H1 (cell line): ENCODE measurements around the gene SPATA13. TPM values are rescaled to one million over a fixed set of nuclear protein-coding genes. Genes with fewer than 3 reads are reported as not detected.

Experiments
- CTCF ChIA-PET: fragments of 300-600 bp; sonication (Branson Sonifier 250); formaldehyde crosslinking; loops from one replicate; lab custom pipeline; 2021; ENCODE audit not compliant: partially characterized antibody; lab: Charles Lee
- POLR2A ChIA-PET: fragments of 300-600 bp; sonication (Branson Sonifier 250); formaldehyde crosslinking; loops from one replicate; lab custom pipeline; 2021; ENCODE audit warnings: inconsistent platforms; ENCODE audit not compliant: partially characterized antibody; lab: Charles Lee
- DNase-seq, 2 experiments: peaks; one replicate each; pipeline versions ENCODE4 v3.0.0 to v3.0.0-alpha.2; 2010 to 2022; ENCODE audit warnings: low spot score in 2 of 2, low read depth in 1 of 2, mixed read lengths in 1 of 2
- FAIRE-seq: peaks from 2 replicates; lab custom pipeline; 2011; peaks lifted over from hg19 to GRCh38; lab: Jason Lieb, UNC
- H2AFZ ChIP-seq: 2 replicates; pipeline ENCODE4 v1.8.1; 2012; ENCODE audit warnings: low read length, inconsistent platforms
- H2AK5ac ChIP-seq: 2 replicates; pipeline ENCODE4 v1.6.1; 2013; ENCODE audit warnings: low read depth, low read length
- H2BK120ac ChIP-seq: replicated peaks from 2 replicates; pipeline ENCODE3; 2013; ENCODE audit warnings: low read depth, low read length, inconsistent platforms
- H2BK12ac ChIP-seq: 2 replicates; pipeline ENCODE4 v1.6.1; 2013; ENCODE audit warnings: low read depth, low read length
- H2BK15ac ChIP-seq: 2 replicates; pipeline ENCODE4 v1.6.1; 2013; ENCODE audit warnings: low read length
- H2BK20ac ChIP-seq: 2 replicates; pipeline ENCODE4 v1.6.1; 2013; ENCODE audit warnings: low read length
- H2BK5ac ChIP-seq: 2 replicates; pipeline ENCODE4 v1.6.1; 2013; ENCODE audit warnings: low read depth, low read length
- H3K14ac ChIP-seq: 2 replicates; pipeline ENCODE4 v1.6.1; 2013; ENCODE audit warnings: inconsistent platforms; ENCODE audit not compliant: insufficient read length
- H3K18ac ChIP-seq: 2 replicates; pipeline ENCODE4 v1.6.1; 2013; ENCODE audit warnings: low read length; ENCODE audit errors: extremely low read depth
- H3K23ac ChIP-seq: 2 replicates; pipeline ENCODE4 v1.6.1; 2013; ENCODE audit warnings: inconsistent platforms; ENCODE audit not compliant: insufficient read length
- H3K23me2 ChIP-seq: 2 replicates; pipeline ENCODE4 v1.6.1; 2013; ENCODE audit warnings: low read depth, low read length
- H3K27ac ChIP-seq: 2 replicates; pipeline ENCODE4 v1.6.1; 2011; ENCODE audit warnings: low read depth, low read length, inconsistent platforms
- H3K27me3 ChIP-seq, 4 experiments: replicated peaks in 1 of 4; 1 replicate in 1 of 4; 2 replicates in 3 of 4; pipeline versions ENCODE4 v1.6.1 to v1.8.1; 2011 to 2013; ENCODE audit warnings: low read length in 3 of 4, mild to moderate bottlenecking in 3 of 4, inconsistent platforms in 2 of 4, mixed read lengths in 2 of 4, moderate library complexity in 1 of 4; ENCODE audit not compliant: control insufficient read depth in 3 of 4, insufficient read depth in 3 of 4; ENCODE audit errors: extremely low read depth in 1 of 4
- H3K36me3 ChIP-seq, 4 experiments: 2 replicates each; pipeline versions ENCODE4 v1.6.1 to v1.8.1; 2011 to 2013; ENCODE audit warnings: mild to moderate bottlenecking in 4 of 4, low read length in 3 of 4, moderate library complexity in 2 of 4, control low read depth in 1 of 4, inconsistent platforms in 1 of 4; ENCODE audit not compliant: insufficient read depth in 4 of 4, control insufficient read depth in 2 of 4
- H3K4ac ChIP-seq: replicated peaks from 2 replicates; pipeline ENCODE3; 2013; ENCODE audit warnings: low read length, low read depth, mixed read lengths, inconsistent platforms; ENCODE audit not compliant: insufficient read length
- H3K4me1 ChIP-seq, 4 experiments: replicated peaks in 1 of 4; 1 replicate in 1 of 4; 2 replicates in 3 of 4; pipeline versions ENCODE4 v1.6.1 to v1.8.1; 2011 to 2013; ENCODE audit warnings: low read length in 3 of 4, inconsistent platforms in 2 of 4, mixed read lengths in 1 of 4; ENCODE audit not compliant: insufficient read depth in 4 of 4, control insufficient read depth in 3 of 4
- H3K4me2 ChIP-seq, 2 experiments: 2 replicates each; pipeline versions ENCODE4 v1.6.1 to v1.8.1; 2011 to 2013; ENCODE audit warnings: low read depth in 2 of 2, low read length in 2 of 2, control low read depth in 1 of 2, inconsistent platforms in 1 of 2, mild to moderate bottlenecking in 1 of 2; ENCODE audit not compliant: insufficient read depth in 1 of 2
- H3K4me3 ChIP-seq, 4 experiments: fragments of 200-600, 300-600 bp in 1 of 4; sonication (generic), shearing (Covaris generic), sonication (Bioruptor Twin) in 1 of 4; 2 replicates each; pipeline versions ENCODE4 v1.5.1 to v1.8.1; 2011 to 2016; ENCODE audit warnings: low read length in 4 of 4, low read depth in 3 of 4, control low read depth in 2 of 4, inconsistent platforms in 2 of 4, mild to moderate bottlenecking in 2 of 4, mixed read lengths in 1 of 4, moderate library complexity in 1 of 4; ENCODE audit not compliant: insufficient read depth in 2 of 4; ENCODE audit errors: extremely low read depth in 1 of 4
- H3K56ac ChIP-seq: replicated peaks from 2 replicates; pipeline ENCODE3; 2013; ENCODE audit warnings: low read depth, mild to moderate bottlenecking, mixed read lengths, low read length, inconsistent platforms; ENCODE audit not compliant: insufficient read length
- H3K79me1 ChIP-seq: 2 replicates; pipeline ENCODE4 v1.6.1; 2013; ENCODE audit warnings: low read depth, low read length, control low read depth
- H3K79me2 ChIP-seq, 2 experiments: 2 replicates each; pipeline versions ENCODE4 v1.6.1 to v1.8.1; 2012 to 2013; ENCODE audit warnings: low read length in 2 of 2, mild to moderate bottlenecking in 2 of 2, inconsistent platforms in 1 of 2; ENCODE audit not compliant: insufficient read depth in 2 of 2, control insufficient read depth in 1 of 2
- H3K9ac ChIP-seq, 4 experiments: replicated peaks in 1 of 4; 1 replicate in 1 of 4; 2 replicates in 3 of 4; pipeline versions ENCODE4 v1.6.1 to v1.8.1; 2011 to 2013; ENCODE audit warnings: low read depth in 3 of 4, low read length in 3 of 4, control low read depth in 2 of 4, mild to moderate bottlenecking in 2 of 4, moderate library complexity in 2 of 4, inconsistent platforms in 1 of 4; ENCODE audit errors: extremely low read depth in 1 of 4
- H3K9me3 ChIP-seq, 2 experiments: 2 replicates each; pipeline versions ENCODE4 v1.6.1 to v1.8.1; 2012 to 2013; ENCODE audit warnings: mild to moderate bottlenecking in 2 of 2, moderate library complexity in 2 of 2, control low read depth in 1 of 2, inconsistent platforms in 1 of 2, low read depth in 1 of 2, low read length in 1 of 2, mixed read lengths in 1 of 2; ENCODE audit not compliant: insufficient read depth in 2 of 2
- H4K20me1 ChIP-seq, 2 experiments: replicated peaks in 1 of 2; 2 replicates each; pipeline versions ENCODE3 to v1.8.1; 2011 to 2013; ENCODE audit warnings: inconsistent platforms in 2 of 2, low read length in 2 of 2, mild to moderate bottlenecking in 1 of 2; ENCODE audit not compliant: insufficient read depth in 2 of 2, control insufficient read depth in 1 of 2
- H4K5ac ChIP-seq: 2 replicates; pipeline ENCODE4 v1.6.1; 2013; ENCODE audit warnings: low read length, low read depth, mixed read lengths, inconsistent platforms; ENCODE audit not compliant: insufficient read length
- H4K8ac ChIP-seq: 2 replicates; pipeline ENCODE4 v1.8.0; 2013; ENCODE audit warnings: mild to moderate bottlenecking, moderate library complexity, low read length, inconsistent platforms; ENCODE audit not compliant: insufficient read depth; ENCODE audit errors: extremely low read depth
- H4K91ac ChIP-seq: replicated peaks from 2 replicates; pipeline ENCODE3; 2013; ENCODE audit warnings: low read length, mixed read lengths, inconsistent platforms; ENCODE audit not compliant: insufficient read length
- WGBS, 2 experiments: shearing (Covaris generic) in 1 of 2; methylation state at CpG; one replicate each; pipeline versions ENCODE4 v1.1.6 to v1.1.7; 2013 to 2015; ENCODE audit warnings: low lambda C conversion rate in 2 of 2, mixed read lengths in 2 of 2, inconsistent platforms in 1 of 2, low coverage in 1 of 2, missing lambda C conversion rate in 1 of 2; ENCODE audit not compliant: insufficient replicate concordance in 2 of 2, insufficient coverage in 1 of 2, insufficient read length in 1 of 2; ENCODE audit errors: extremely low coverage in 1 of 2, missing lambda C conversion rate in 1 of 2; 5-methylcytosine and 5-hydroxymethylcytosine counted together
- polyA plus RNA-seq, 7 experiments: library from polyadenylated mRNA; depleted of rRNA in 3 of 7; stranded (reverse) in 5 of 7; unstranded in 2 of 7; fragments of >200 nt in 5 of 7; fragments of 200-250 nt in 2 of 7; gene quantifications; 1 replicate in 5 of 7; 2 replicates in 1 of 7; 4 replicates in 1 of 7; pipeline versions ENCODE4 v1.2.1 to v1.2.3, GENCODE V29; 2011 to 2013; ENCODE audit warnings: missing spikeins in 2 of 7, mixed read lengths in 2 of 7
- total RNA-seq: library from RNA; stranded (reverse); fragmentation: NEBNext Ultra II Directional; extraction: Animal tissue kit (Norgen Biotek cat#: 25700); gene quantifications from 2 replicates; pipeline ENCODE4 v1.2.1, GENCODE V29; 2021

The SPATA13 gene
- total and polyA plus RNA-seq, 2 of the 8 experiments (the other 6 are each of a cell fraction or from before 2014, with no cell fraction given): 12.6 to 30.9 TPM

- Histone ChIP-seq H2AFZ (no peak overlapping the region), H2BK15ac (no peak overlapping the region; the same call in 1 of the 2 replicates), H2BK20ac (peak overlapping the region; percentile 23; the same call in 1 of the 2 replicates), H3K9me3 (no peaks in the 10 kb centered on the region), H3K56ac (no peak overlapping the region), H3K36me3 (no peaks in the 10 kb centered on the region), H3K14ac (no peak overlapping the region), H3K4ac (no peak overlapping the region), H3K27me3 (no peaks in the 10 kb centered on the region; a peak in 1 of 7 replicates), H3K79me2 (no peaks in the 10 kb centered on the region), H2BK5ac (no peak overlapping the region), H3K27ac (no peak overlapping the region), H3K23ac (no peak overlapping the region), H3K23me2 (no peaks in the 10 kb centered on the region), H4K20me1 (no peaks in the 10 kb centered on the region), H3K79me1 (no peaks in the 10 kb centered on the region), H3K4me2 (no peak overlapping the region), H4K91ac (no peak overlapping the region), H2BK120ac (no peak overlapping the region), H3K4me3 (no peak overlapping the region), H4K8ac (no peak overlapping the region), H3K9ac (no peak overlapping the region), H3K4me1 (peaks cover 0 to 7% (median 4%) of the 10 kb centered on the region in 4 experiments; a peak in 6 of 7 replicates), H4K5ac (no peak overlapping the region), H2BK12ac (0 out of 2 replicates have a peak overlapping the region, but pooled peaks have one; percentile 19), H3K18ac (no peak overlapping the region), H2AK5ac (no peak overlapping the region)
- WGBS, 2 experiments: 92% methylated on average over 7 of the region's 7 CpGs; no CpG with 5 or more reads in 1 of the 2 experiments
- DNase-seq (no peak), FAIRE-seq (no peak)
- POLR2A ChIA-PET: no interaction called here
- CTCF ChIA-PET: no interaction called here
Measured at GRCh38 chr13:24146961-24147569, 13.5 kb upstream of the SPATA13 start.
